Airway epithelial cell (primary cell): ENCODE results near the gene TAF15. TPM values are rescaled to one million over a fixed set of nuclear protein-coding genes. Genes with fewer than 3 reads are reported as not detected.

Experiments used
- total RNA-seq: library from RNA; depleted of rRNA; stranded (reverse); fragments of >200 nt; gene quantifications from 2 replicates; pipeline ENCODE4 v1.2.3, GENCODE V29; 2015

TAF15 gene
- total RNA-seq: 19.7 and 35.0 TPM in 2 replicates

GRCh38 chr17:35808962-35809854, at the start of gene TAF15:
Gene TAF15, plus strand, starts transcription at chr17:35809484. Its CDS starts 86 bp downstream, at chr17:35809570.

GRCh38 chr17:35760587-35760986, 48.7 kb upstream of the TAF15 start, which contains the start of gene C17orf50:
Gene C17orf50, plus strand, starts transcription at chr17:35760887. Its CDS starts 55 bp downstream, at chr17:35760942.

GRCh38 chr17:35795007-35795870, 14.0 kb upstream of the TAF15 start, which contains the start of gene MMP28:
Gene MMP28, minus strand, starts transcription at chr17:35795641. Its CDS starts 264 bp downstream, at chr17:35795377.

GRCh38 chr17:35868737-35869136, 59.5 kb downstream of the TAF15 start, which contains the start of gene HEATR9:
Gene HEATR9, minus strand, starts transcription at chr17:35868891. Its CDS starts 149 bp downstream, at chr17:35868742.

GRCh38 chr17:35879773-35880654, 70.7 kb downstream of the TAF15 start, which contains the start of gene CCL5:
Gene CCL5, minus strand, starts transcription at chr17:35880360.

Other genes with a start within 250 kb of the TAF15 start
- gene SLFN14, start 248.7 kb upstream of the TAF15 start, total RNA-seq: not detected in 2 replicates
- 2.6 and 3.7 TPM in 2 replicates for gene PEX12, start 230.9 kb upstream of the TAF15 start, total RNA-seq
- 81.5 and 117 TPM in 2 replicates for gene AP2B1, start 222.2 kb upstream of the TAF15 start, total RNA-seq
- 0.35 and 0.60 TPM in 2 replicates for gene RASL10B, start 77.8 kb upstream of the TAF15 start, total RNA-seq
- 0.14 TPM in 1 of 2 replicates, not detected in the other for gene GAS2L2, start 56.2 kb upstream of the TAF15 start, total RNA-seq
- gene C17orf50, start 48.6 kb upstream of the TAF15 start, total RNA-seq: not detected in 2 replicates
- gene MMP28, start 13.8 kb upstream of the TAF15 start, total RNA-seq: 47.8 and 64.9 TPM in 2 replicates
- not detected in 2 replicates for gene HEATR9, start 59.4 kb downstream of the TAF15 start, total RNA-seq
- not detected in 2 replicates for gene CCL5, start 70.9 kb downstream of the TAF15 start, total RNA-seq
- 3.1 and 4.6 TPM in 2 replicates for gene RDM1, start 121.3 kb downstream of the TAF15 start, total RNA-seq
- not detected in 2 replicates for gene LYZL6, start 134.2 kb downstream of the TAF15 start, total RNA-seq
- not detected in 2 replicates for gene CCL16, start 172.0 kb downstream of the TAF15 start, total RNA-seq
- gene CCL14, start 177.2 kb downstream of the TAF15 start, total RNA-seq: not detected in 2 replicates
- gene CCL15, start 192.1 kb downstream of the TAF15 start, total RNA-seq: not detected in 2 replicates
- not detected in 2 replicates for gene CCL23, start 208.5 kb downstream of the TAF15 start, total RNA-seq